Urinary bladder (tissue), 4 donors: Measurements from ENCODE around the gene MPO. TPM values are rescaled to one million over a fixed set of nuclear protein-coding genes. Genes with fewer than 3 reads are reported as not detected.
A peak's percentile ranks its signal among the peaks of the same experiment; 100 is the strongest.

Experiments used
- DNase-seq: peaks from one replicate; pipeline ENCODE4 v3.0.0-alpha.2; 2015; ENCODE audit errors: extremely low spot score
- H3K27ac ChIP-seq: one replicate; pipeline ENCODE4 v1.5.1; 2013; ENCODE audit warnings: low read depth, mild to moderate bottlenecking, moderate library complexity
- H3K36me3 ChIP-seq: one replicate; pipeline ENCODE4 v1.6.1; 2013; ENCODE audit warnings: mild to moderate bottlenecking, moderate library complexity; ENCODE audit not compliant: insufficient read depth
- H3K4me1 ChIP-seq: one replicate; pipeline ENCODE4 v1.6.1; 2013; ENCODE audit warnings: mild to moderate bottlenecking, moderate library complexity; ENCODE audit not compliant: insufficient read depth
- H3K4me3 ChIP-seq: one replicate; pipeline ENCODE4 v1.5.1; 2013; ENCODE audit warnings: low read depth, low read length
- WGBS: extraction: QIAGEN DNeasy Blood & Tissue Kit; methylation state at CpG from one replicate; pipeline ENCODE4 v1.1.7; 2013; 5-methylcytosine and 5-hydroxymethylcytosine counted together
- polyA plus RNA-seq: library from polyadenylated mRNA; stranded (reverse); fragments of 200-250 nt; gene quantifications from one replicate; pipeline ENCODE4 v1.2.3, GENCODE V29; 2013
- total RNA-seq: library from RNA; depleted of rRNA; stranded (reverse); fragments of >200 nt; gene quantifications from one replicate; pipeline ENCODE4 v1.2.3, GENCODE V29; 2014
- donor health status: healthy with polysubstance abuse.
- donor health status: healthy.

MPO gene
- total and polyA plus RNA-seq, 2 donors: 0.30 to 1.0 TPM

DNA sequence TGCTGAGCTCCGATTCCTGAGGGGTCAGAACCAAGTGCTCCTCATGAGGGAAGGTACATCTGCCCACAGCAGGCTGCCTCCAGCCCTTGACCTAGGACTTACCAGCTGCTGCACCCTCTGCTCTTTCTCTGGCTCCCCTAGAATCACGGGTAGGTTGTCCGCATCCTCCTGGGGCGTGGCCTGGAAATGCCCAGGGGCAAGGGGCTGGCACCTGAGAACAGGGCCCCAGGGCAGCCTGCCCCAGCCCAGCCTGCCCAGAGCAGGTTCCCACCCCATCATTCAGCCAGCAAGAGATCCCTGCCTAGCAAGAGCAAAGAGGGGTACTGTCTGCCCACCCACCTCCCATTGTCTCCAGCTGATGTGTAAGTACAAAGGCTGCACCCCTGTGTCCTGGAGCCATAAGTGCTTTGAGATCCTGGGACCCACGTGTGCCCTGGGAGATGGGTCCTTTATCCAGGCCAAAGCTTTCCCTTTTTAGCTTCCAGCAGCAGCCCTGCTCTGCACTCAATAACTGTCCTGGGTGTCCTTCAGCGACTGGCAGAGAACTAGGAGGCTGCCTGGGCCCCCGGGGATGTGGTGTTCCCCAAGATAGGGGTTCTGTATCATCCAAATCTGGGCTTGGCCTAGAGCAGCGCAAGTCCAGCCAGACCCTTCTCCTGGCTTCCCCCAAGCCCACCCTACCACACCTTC is 42.8 kb upstream of the MPO start:
- Histone ChIP-seq H3K27ac (no peak overlapping the region), H3K4me1 (no peaks in the 10 kb centered on the region), H3K36me3 (no peaks in the 10 kb centered on the region), H3K4me3 (peak overlapping the region; percentile 70)
- WGBS: 65% methylated on average over 8 of the region's 8 CpGs
- no peak for DNase-seq

DNA sequence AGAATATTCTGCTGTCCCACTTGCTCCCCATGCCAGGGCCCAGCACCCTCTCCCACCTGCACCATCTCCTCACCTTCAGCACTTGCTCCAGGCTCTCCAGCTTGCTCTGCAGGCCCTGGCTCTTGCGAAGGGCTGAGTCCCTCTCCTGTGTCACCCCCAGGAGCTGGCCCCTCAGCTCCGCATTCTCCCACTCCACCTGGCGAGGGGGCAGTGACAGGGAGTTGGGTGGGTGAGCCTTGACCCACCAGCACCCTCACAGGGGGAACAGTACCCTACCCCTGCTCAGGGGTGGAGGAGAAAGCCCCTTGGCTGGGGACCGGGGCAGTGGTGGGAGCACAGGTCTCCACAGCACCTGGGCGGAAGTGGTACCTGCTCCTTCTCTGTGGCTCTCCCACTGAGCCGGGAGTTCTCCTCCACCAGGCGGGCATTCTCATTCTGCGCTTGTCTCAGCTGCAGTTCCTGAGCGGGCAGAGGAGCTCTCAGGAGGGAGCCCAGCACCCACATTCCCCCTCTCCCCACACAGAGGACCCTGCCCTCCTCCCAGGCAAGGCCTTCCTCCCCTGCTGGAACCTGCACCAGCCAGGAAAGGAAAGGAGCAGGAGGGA is 41.9 kb upstream of the MPO start:
- DNase-seq: no peak
- H3K4me1 ChIP-seq: no peaks in the 10 kb centered on the region
- no peak overlapping the region for H3K27ac ChIP-seq
- H3K36me3 ChIP-seq: no peaks in the 10 kb centered on the region
- WGBS: 94% methylated on average over 9 of the region's 9 CpGs
- no peak overlapping the region for H3K4me3 ChIP-seq

DNA sequence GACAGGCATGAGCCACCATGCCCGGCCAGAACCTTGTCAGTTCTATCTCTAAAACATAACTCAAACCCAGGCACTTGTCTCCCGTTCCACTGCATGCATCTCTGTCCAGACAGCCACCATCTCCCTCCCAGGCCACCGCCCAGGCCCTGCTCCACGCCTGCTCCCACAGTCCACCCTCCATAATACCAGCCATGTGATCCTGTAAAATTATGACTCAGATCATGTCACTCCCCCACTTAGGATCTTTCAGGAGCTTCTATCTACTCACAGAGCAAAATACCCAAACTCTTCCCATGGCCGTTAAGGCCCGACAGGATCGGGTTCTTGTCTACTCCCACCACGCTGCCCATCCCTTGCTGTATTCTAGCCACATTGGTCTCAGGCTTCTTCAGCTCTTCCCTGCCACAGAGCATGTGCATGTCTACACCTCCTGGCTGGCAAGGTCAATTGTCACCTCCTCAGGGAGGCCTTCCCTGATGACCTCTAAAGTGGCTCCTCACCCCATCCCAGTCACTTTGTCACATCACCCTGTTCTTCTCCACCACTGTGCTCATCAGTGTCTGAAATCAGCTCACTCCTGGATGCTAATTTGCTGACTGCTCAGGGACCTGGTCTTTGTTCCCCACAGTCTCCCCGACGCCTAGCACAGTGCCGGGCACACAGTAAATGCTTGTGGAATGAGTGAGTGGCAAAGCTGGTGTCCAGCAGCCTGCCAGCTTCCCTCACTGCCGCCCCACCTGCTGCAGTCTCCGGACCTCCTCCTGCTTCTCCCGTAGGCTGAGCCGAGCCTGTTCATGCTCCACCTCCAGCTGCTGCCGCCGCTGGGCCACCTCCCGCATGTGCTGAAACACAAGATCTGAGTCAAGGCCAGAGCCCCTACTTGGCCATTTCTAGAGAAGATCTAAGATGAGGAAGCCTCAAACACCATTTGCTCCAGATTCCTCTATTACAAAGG is 41.1 kb upstream of the MPO start:
- Histone ChIP-seq H3K27ac (no peak overlapping the region), H3K36me3 (no peaks in the 10 kb centered on the region), H3K4me3 (no peak overlapping the region), H3K4me1 (no peaks in the 10 kb centered on the region)
- no peak for DNase-seq
- 92% methylated on average over 18 of the region's 18 CpGs for WGBS

DNA sequence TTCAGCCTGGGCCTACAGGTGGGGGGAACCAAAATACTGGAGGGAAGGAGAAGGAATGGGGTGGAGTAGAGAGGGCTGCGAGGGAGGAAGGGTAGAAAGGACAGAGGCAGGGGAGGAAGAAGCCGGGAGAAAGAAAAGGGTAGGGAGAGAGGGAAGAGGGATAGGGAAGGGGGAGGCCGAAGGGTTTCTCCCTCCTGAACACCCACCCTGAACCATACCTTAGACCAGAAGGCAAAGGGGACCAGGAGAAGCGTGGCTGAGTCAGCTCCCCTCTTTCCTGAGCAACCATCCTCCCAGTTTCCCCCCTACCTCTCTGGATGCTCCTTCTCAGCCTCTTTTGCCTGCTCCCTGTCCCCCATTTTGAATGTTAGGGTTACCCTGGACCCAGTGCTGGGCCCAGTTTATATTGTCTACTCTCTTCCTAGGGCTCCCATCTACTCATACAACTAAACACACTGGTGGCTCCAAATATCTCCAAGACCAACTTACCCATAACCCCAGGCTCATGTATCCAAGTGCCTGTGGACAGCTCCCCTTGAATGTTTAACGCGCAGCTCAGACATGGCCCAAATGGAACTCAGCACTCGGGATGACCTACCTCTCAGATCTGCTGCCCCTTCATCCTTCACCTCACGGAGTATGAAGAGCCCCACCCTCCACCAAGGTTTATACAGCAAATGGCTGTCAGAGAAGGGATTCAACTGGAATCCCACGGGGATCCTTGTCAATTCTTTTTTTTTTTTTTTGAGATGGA is 40.0 kb upstream of the MPO start:
- no peaks in the 10 kb centered on the region for H3K4me1 ChIP-seq
- H3K4me3 ChIP-seq: no peak overlapping the region
- H3K27ac ChIP-seq: no peak overlapping the region
- no peaks in the 10 kb centered on the region for H3K36me3 ChIP-seq
- WGBS: 93% methylated on average over 9 of the region's 9 CpGs
- no peak for DNase-seq

DNA sequence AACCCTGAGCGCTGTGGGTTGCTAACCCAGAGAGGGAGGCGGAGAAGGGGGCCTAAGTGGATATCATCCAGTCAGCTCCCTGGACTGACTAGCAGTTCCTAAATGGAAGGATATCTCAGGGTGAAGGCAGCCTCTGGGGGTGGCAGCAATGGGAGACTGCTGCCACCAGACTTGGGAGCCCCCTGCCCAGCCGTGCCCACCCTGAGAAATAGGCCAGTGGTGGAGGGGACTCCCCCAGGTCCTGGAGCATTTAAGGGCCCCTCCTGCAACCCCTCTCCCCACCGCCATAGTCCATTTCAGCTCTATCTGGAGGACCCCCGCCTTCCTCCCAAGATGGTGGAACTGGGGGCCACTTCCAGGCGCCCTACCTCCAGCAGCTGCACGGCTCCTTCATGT is 39.4 kb upstream of the MPO start:
- no peak for DNase-seq

DNA sequence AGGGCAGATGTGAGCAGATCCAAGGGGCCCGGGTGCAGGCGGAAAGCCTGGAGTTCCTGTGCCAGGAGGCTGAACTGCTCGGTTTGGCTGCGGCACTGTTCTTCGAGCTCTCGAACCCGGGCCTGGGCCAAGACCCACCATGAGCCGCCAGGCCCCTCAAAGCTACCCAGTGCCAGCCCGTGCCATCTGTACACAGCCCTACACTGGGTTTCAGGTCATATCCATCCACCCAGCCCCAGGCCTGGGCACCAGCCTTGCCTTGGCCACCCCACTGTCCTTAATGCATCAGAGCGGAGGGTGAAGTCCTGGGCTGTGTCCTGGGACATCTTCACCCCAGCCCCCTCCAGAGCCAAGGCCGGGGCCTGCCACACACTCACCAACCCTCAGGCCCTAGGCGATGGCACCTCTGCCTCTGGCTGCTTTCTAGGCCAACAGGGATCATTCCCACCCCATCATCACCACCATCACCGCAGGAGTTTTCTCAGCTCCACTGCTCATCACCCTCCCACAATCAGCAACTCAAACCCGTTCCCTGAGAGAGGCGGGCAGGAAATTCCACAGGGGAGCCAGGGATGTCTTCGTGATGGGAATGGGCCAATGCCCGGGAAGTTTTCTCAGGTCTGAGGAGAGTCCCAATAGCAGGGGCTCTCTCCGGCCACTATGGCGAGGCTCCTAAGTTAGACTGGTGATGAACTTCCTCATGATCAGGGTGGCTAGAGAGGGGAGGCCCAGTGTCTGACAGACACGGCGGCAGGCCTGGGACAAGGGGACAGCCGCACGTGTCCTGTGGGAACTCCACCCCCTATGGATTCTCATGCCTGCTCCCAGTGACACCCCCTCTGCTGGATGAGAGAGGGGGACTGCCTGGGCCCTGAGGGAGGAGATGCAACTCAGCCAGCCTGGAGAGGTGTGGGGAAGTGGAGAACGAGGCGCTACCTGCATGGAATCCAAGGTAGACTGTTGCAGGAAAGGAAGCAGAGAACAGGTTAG is 38.7 kb upstream of the MPO start:
- WGBS: 85% methylated on average over 25 of the region's 25 CpGs

More for the DNA sequence above, 39.4 kb upstream of the MPO start:
- H3K27ac ChIP-seq: no peak overlapping the region
- H3K4me1 ChIP-seq: no peaks in the 10 kb centered on the region
- no peak overlapping the region for H3K4me3 ChIP-seq
- WGBS: 95% methylated on average over 7 of the region's 7 CpGs
- H3K36me3 ChIP-seq: no peaks in the 10 kb centered on the region

DNA sequence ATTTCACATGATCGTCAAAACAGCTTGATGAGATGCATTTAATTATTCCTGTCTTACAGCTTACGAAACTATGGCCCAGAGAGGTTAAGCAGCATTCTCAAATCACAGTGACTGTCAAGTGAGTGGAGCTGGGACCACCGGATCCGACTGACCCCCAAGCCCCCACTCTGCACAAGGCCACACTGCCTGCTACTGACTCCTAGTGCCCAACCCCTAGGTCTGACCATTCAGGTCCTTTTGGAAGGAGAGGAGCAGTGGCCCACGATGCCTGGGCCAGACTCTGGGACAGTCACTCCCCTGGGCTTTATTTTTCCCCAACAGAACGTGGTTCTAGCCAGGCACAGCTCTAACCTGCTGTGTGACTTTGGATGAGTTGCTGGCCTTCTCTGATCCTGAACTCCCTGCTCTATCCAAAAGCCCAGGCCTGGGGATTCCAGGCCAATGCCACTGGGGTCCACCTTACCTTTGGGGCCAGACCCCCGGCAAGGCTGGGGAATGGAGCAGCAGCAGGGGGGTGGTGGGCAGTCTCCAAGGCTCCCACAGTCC is 38.0 kb upstream of the MPO start:
- 85% methylated on average over 7 of the region's 7 CpGs for WGBS

More for the DNA sequence above, 38.7 kb upstream of the MPO start:
- no peaks in the 10 kb centered on the region for H3K36me3 ChIP-seq
- H3K4me3 ChIP-seq: no peak overlapping the region
- DNase-seq: no peak
- no peaks in the 10 kb centered on the region for H3K4me1 ChIP-seq
- H3K27ac ChIP-seq: no peak overlapping the region

DNA sequence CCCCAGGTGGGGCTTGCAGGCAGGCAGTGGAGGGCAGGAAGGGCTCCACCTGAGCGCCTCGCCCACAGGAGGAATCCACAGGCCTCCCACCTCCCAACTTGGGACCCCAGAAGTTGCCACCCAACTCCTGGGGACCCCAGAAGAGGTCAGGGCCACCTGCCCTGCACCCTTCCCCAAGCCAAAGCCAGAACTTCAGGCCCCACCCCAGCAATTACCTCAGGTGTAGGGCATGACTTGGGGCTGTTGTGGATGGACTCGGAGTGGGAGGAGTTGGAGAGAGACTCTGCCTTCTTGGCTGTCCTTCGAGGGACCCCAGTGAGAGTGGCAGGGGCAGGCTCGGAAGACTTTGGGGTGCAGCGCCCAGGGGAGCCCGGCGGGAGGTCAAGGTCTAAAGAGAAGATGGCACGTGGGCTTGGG is 37.3 kb upstream of the MPO start:
- no peak overlapping the region for H3K4me3 ChIP-seq
- 92% methylated on average over 9 of the region's 9 CpGs for WGBS
- no peaks in the 10 kb centered on the region for H3K36me3 ChIP-seq
- no peak overlapping the region for H3K27ac ChIP-seq
- no peak for DNase-seq
- H3K4me1 ChIP-seq: no peaks in the 10 kb centered on the region

More for the DNA sequence above, 38.0 kb upstream of the MPO start:
- Histone ChIP-seq H3K4me1 (no peaks in the 10 kb centered on the region), H3K4me3 (no peak overlapping the region), H3K27ac (no peak overlapping the region), H3K36me3 (no peaks in the 10 kb centered on the region)
- DNase-seq: no peak

DNA sequence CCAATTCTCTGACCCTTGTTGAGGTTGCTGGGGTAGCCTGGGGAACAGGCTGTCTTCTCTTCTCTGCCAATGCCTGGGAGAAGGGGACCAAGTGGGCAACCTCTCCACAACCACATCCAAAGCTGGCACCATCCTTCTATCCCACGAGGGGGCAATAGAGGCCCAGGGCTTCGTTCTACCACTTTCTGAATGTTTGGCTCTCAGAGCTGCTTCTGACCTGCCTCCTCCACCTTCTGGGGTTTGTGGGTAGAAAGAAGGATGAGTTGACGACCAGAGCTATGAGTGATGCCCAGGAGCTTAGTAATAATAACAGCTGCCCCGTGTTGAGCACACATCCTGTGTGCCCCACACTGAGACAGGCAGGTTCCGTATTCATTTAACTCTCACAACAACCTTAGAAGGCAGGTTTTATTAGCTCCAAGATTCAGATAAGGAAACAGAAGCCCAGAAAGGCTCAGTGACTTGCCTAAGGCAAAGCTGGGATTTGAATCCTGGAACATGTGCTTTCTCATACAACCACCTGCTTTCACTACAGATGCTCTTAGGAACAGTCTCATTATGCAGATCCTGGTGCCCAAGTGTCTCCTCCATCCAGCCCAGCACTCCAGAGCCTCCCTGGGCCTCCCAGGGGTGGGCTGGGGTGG is 36.8 kb upstream of the MPO start:
- Histone ChIP-seq H3K4me3 (no peak overlapping the region), H3K4me1 (no peaks in the 10 kb centered on the region), H3K36me3 (no peaks in the 10 kb centered on the region), H3K27ac (no peak overlapping the region)
- no peak for DNase-seq
- 34% methylated on average over 5 of the region's 5 CpGs for WGBS

DNA sequence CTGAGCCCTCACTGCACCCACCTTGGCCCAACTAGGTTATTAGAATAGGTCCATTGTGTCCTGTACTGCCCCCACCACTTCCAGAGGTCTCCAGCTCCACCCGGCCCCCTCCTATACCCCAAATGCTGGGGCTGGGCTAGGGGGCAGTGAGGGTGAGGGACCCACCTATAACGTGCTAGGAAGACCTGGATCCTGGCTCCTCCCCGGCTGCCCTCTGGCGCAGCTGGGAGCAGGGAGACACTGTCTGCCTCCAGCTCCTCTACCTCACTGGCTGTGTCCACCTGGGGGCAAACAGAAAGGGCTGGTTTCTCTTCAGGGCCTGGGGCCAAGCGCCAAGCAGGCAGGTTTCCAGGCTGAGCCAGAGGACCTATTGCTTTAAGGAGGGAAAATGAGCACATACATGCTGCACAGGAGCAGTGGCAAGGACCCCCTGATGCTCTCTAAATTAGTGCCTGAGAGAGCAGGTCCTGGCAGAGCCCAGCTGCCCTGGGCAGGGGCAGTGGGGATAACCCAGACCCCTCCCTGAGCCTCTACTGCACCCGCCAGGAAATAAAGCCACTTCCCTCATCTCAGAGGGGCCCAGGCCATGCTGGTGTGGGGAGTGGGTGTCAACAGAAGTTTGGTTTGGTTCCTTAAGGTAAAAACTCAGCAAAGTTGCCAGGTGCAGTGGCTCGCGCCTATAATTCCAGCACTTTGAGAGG is 35.7 kb upstream of the MPO start:
- no peaks in the 10 kb centered on the region for H3K36me3 ChIP-seq
- H3K4me1 ChIP-seq: no peaks in the 10 kb centered on the region
- no peak for DNase-seq
- 92% methylated on average over 8 of the region's 8 CpGs for WGBS
- H3K4me3 ChIP-seq: no peak overlapping the region
- H3K27ac ChIP-seq: no peak overlapping the region

DNA sequence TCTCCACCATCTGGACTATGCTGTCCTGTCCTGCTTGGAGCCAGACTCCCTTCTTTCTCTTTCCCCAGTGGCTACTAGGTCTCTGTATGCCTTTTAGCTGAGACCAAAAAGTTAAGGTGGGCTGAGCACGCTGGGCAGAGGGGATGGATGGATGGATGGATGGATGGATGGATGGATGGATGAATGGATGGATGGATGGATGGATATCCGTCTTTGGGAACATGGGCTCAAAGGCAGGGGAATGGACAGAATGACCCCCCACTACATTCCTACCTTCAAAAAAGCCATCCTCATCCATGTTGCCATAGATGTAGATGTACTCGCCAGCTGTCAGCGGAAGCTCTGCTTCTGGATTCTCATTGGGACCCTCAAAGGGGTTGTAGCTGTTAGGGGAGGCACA is 35.0 kb upstream of the MPO start:
- WGBS: 95% methylated on average over 4 of the region's 4 CpGs
- H3K36me3 ChIP-seq: no peaks in the 10 kb centered on the region
- DNase-seq: no peak
- H3K4me3 ChIP-seq: no peak overlapping the region
- no peak overlapping the region for H3K27ac ChIP-seq
- no peaks in the 10 kb centered on the region for H3K4me1 ChIP-seq
